ENCODE measurements around the gene SVIL.

DNA sequence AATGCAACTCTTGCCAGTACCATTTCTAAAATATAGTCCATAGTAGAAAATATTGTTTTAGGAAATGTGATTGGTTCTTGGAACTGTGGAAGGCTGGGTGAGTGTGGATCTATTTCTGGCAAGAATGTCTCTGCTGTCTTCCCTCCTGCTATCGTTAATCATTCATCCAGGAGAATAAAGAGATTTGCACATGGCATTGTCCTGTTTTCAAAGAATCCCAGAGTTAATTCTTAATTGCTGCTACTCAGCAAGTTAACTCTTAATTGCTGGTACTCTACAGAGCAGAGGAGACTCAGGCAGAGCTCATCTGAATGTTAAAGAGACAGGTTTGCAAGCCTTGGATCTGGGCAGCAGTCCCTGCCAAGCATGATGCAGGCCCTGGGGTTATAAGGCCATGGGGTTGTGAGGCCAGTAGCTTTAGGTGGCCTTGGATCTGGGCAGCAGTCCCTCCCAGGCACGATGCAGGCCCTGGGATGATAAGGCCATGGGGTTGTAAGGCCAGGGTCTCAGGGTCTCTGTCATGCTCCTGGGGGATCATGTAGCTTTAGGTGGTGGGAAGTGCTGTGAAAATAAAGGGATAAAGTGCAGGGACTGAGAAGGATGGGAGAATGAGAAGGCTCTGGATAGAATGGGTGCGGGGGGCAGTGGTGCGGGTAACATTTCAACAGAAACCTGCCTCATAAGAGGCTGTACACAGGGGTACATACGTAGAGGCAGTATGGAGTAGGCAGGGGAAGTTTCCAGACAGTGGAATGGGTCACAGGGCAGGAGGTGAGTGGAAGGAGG, 162.3 kb downstream of the SVIL start:
- no peak for TF ChIP-seq BORCS8-MEF2B (CRISPR knock-in tag; IDR thresholded peaks at IDR 0.05)
- TF ChIP-seq ZNF644 (CRISPR knock-in tag; IDR thresholded peaks at IDR 0.05; ENCODE audit: low read depth) = no peak
- no peak for TF ChIP-seq POLR2A (IDR thresholded peaks at IDR 0.05; ENCODE audit: insufficient read depth in 1 of 2, low read depth in 2 of 2, low read length in 2 of 2)
- no peak for TF ChIP-seq POLR2AphosphoS5 (IDR thresholded peaks at IDR 0.05; ENCODE audit: low read depth, low read length)
- no peak for TF ChIP-seq KLF9 (CRISPR knock-in tag; IDR thresholded peaks at IDR 0.05; ENCODE audit: low read depth)
- TF ChIP-seq, protein P1, sequence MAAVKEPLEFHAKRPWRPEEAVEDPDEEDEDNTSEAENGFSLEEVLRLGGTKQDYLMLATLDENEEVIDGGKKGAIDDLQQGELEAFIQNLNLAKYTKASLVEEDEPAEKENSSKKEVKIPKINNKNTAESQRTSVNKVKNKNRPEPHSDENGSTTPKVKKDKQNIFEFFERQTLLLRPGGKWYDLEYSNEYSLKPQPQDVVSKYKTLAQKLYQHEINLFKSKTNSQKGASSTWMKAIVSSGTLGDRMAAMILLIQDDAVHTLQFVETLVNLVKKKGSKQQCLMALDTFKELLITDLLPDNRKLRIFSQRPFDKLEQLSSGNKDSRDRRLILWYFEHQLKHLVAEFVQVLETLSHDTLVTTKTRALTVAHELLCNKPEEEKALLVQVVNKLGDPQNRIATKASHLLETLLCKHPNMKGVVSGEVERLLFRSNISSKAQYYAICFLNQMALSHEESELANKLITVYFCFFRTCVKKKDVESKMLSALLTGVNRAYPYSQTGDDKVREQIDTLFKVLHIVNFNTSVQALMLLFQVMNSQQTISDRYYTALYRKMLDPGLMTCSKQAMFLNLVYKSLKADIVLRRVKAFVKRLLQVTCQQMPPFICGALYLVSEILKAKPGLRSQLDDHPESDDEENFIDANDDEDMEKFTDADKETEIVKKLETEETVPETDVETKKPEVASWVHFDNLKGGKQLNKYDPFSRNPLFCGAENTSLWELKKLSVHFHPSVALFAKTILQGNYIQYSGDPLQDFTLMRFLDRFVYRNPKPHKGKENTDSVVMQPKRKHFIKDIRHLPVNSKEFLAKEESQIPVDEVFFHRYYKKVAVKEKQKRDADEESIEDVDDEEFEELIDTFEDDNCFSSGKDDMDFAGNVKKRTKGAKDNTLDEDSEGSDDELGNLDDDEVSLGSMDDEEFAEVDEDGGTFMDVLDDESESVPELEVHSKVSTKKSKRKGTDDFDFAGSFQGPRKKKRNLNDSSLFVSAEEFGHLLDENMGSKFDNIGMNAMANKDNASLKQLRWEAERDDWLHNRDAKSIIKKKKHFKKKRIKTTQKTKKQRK (IDR thresholded peaks at IDR 0.05; ENCODE audit: low read length) = no peak
